IMR-90 (cell line): Measurements from ENCODE around the gene KIF20B.

Source experiments
- CTCF ChIP-seq: conservative IDR thresholded peaks from 2 replicates; pipeline ENCODE4 v1.5.1; 2012; ENCODE audit warnings: mild to moderate bottlenecking, low read depth, low read length, improper control_type of control experiment
- MXI1 ChIP-seq: IDR thresholded peaks from 2 replicates; pipeline ENCODE4 v1.6.1; 2012; ENCODE audit warnings: low read depth, mild to moderate bottlenecking, low read length, moderate library complexity, borderline replicate concordance
- NFE2L2 ChIP-seq: fragments of 150-350 bp; IDR thresholded peaks from 2 replicates; pipeline ENCODE4 v1.6.1; 2016; ENCODE audit warnings: low read depth, mild to moderate bottlenecking, low read length

GRCh38 chr10:89695307-89695706 lies 6.1 kb upstream of the KIF20B start:
- TF ChIP-seq CTCF, result no peak
- TF ChIP-seq NFE2L2, result no peak
- TF ChIP-seq MXI1, result no peak
